NB4 (cell line): ENCODE measurements around the gene PIAS4.

Source experiments
- MAX ChIP-seq: IDR thresholded peaks from 2 replicates; pipeline ENCODE4 v1.6.1; 2011; ENCODE audit warnings: low read depth, low read length
- POLR2A ChIP-seq: IDR thresholded peaks from 2 replicates; pipeline ENCODE4 v1.6.1; 2011; ENCODE audit warnings: mild to moderate bottlenecking; ENCODE audit not compliant: insufficient read length; ENCODE audit errors: extremely low read depth
- TF ChIP-seq, protein P1 (sequence below): IDR thresholded peaks from one replicate; pipeline ENCODE4 v1.5.1; 2012; ENCODE audit warnings: low read depth, low read length

DNA sequence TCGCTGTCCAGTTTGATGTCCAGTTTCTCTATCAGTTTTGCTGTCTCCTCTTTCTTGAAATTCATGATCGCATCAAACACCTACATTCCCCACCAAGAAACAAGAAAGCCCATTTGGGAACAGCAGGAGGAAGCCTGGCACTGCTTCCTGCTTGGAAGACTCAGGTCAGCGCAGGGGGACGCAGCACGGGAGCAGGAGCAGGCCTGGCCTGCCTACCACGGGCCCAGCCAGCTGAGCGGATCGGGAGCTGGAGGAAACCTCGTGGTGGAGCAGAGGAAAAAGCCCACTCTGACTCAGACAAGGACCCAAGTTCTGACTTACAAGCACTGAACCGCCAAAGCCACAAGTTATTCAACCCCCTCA is 26.2 kb upstream of the PIAS4 start:
- TF ChIP-seq POLR2A (no peak), MAX (no peak)
- TF ChIP-seq, protein P1, sequence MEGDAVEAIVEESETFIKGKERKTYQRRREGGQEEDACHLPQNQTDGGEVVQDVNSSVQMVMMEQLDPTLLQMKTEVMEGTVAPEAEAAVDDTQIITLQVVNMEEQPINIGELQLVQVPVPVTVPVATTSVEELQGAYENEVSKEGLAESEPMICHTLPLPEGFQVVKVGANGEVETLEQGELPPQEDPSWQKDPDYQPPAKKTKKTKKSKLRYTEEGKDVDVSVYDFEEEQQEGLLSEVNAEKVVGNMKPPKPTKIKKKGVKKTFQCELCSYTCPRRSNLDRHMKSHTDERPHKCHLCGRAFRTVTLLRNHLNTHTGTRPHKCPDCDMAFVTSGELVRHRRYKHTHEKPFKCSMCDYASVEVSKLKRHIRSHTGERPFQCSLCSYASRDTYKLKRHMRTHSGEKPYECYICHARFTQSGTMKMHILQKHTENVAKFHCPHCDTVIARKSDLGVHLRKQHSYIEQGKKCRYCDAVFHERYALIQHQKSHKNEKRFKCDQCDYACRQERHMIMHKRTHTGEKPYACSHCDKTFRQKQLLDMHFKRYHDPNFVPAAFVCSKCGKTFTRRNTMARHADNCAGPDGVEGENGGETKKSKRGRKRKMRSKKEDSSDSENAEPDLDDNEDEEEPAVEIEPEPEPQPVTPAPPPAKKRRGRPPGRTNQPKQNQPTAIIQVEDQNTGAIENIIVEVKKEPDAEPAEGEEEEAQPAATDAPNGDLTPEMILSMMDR: no peak
